Activated B cell treated with CpG ODN at 0.5 μM for 24 hours (primary cell): ENCODE measurements around the gene FUCA1. TPM values are rescaled to one million over a fixed set of nuclear protein-coding genes. Genes with fewer than 3 reads are reported as not detected.

Source experiments
- ATAC-seq: fragments of 200-7000 bp; cut with Tn5 transposase; one replicate; pipeline ENCODE4 v1.10.0; 2021; ENCODE audit warnings: low read depth, mild to moderate bottlenecking, moderate library complexity
- CTCF ChIA-PET: fragments of 350-600 bp; sonication (Branson Sonifier 250); formaldehyde crosslinking; loops from one replicate; lab custom pipeline; 2021; ENCODE audit warnings: antibody characterized with exemption; lab: Charles Lee
- POLR2A ChIA-PET: fragments of 350-600 bp; sonication (Branson Sonifier 250); formaldehyde crosslinking; loops from one replicate; lab custom pipeline; 2021; ENCODE audit warnings: antibody characterized with exemption; lab: Charles Lee
- DNase-seq: peaks from one replicate; pipeline ENCODE4 v3.0.0; 2022
- H3K27ac Mint-ChIP-seq: one replicate; pipeline ENCODE4 v1.8.0; 2020; ENCODE audit warnings: mixed read lengths
- H3K27me3 Mint-ChIP-seq: one replicate; pipeline ENCODE4 v1.8.0; 2021; ENCODE audit warnings: mixed read lengths
- H3K36me3 Mint-ChIP-seq: one replicate; pipeline ENCODE4 v1.8.0; 2021; ENCODE audit warnings: low read depth, mixed read lengths
- H3K4me1 Mint-ChIP-seq: one replicate; pipeline ENCODE4 v1.8.0; 2021; ENCODE audit warnings: mixed read lengths
- H3K4me3 Mint-ChIP-seq: one replicate; pipeline ENCODE4 v1.8.0; 2020; ENCODE audit warnings: mild to moderate bottlenecking, mixed read lengths
- H3K9me3 Mint-ChIP-seq: one replicate; pipeline ENCODE4 v1.8.0; 2020; ENCODE audit warnings: mixed read lengths
- CTCF ChIP-seq: fragments of 200-600 bp; IDR thresholded peaks from one replicate; pipeline ENCODE4 v1.8.0; 2022; ENCODE audit warnings: antibody characterized with exemption, mild to moderate bottlenecking
- intact Hi-C: fragments of 100-400 bp; cut with micrococcal nuclease; formaldehyde crosslinking; loops from one replicate; pipeline ENCODE4 v1.15.1; 2024
- total RNA-seq: library from RNA; stranded (reverse); gene quantifications from 2 replicates; pipeline ENCODE4 v1.2.3, GENCODE V29; 2022

The FUCA1 gene
- total RNA-seq, 1 donor from 2014 or later = 10.7 TPM

- Mint-ChIP-seq H3K27ac (no peak overlapping the region), H3K27me3 (no peaks in the 10 kb centered on the region), H3K36me3 (peaks cover 36% of the 10 kb centered on the region), H3K9me3 (no peaks in the 10 kb centered on the region), H3K4me3 (peak overlapping the region; percentile 91), H3K4me1 (peaks cover 21% of the 10 kb centered on the region)
- ChIA-PET POLR2A (interaction anchor here (0.6 to 3.8 kb wide), 8 partner anchors 9 to 253 kb away, joined by 4 to 34 read pairs (median 16); partner anchors contain the start of genes CNR2, HMGCL, LYPLA2 and PITHD1), CTCF (interaction anchor here (1.2 to 1.5 kb wide), 2 partner anchors 28 to 118 kb away, joined by 3 to 4 read pairs; no protein-coding TSS in a partner anchor)
- ATAC-seq = no peak
- no peak for TF ChIP-seq CTCF
- DNase-seq = no peak
- intact Hi-C loops = no loop called here
These were observed 68.9 kb downstream of the FUCA1 start for GRCh38 chr1:23799255-23799569.

GRCh38 chr1:23798662-23799142 lies 69.4 kb downstream of the FUCA1 start:
- Mint-ChIP-seq H3K9me3 (no peaks in the 10 kb centered on the region), H3K36me3 (peaks cover 34% of the 10 kb centered on the region), H3K4me1 (peaks cover 21% of the 10 kb centered on the region), H3K4me3 (peak overlapping the region; percentile 91), H3K27me3 (no peaks in the 10 kb centered on the region), H3K27ac (no peak overlapping the region)
- DNase-seq (no peak), ATAC-seq (no peak)
- ChIA-PET POLR2A (interaction anchor here (0.6 to 3.8 kb wide), 6 partner anchors 8 to 389 kb away, joined by 3 to 34 read pairs (median 14); partner anchors contain the start of genes LYPLA2 and PITHD1), CTCF (interaction anchor here (1.2 to 1.5 kb wide), 3 partner anchors 11 to 118 kb away, joined by 3 to 5 read pairs (median 4); no protein-coding TSS in a partner anchor)
- TF ChIP-seq CTCF = no peak
- intact Hi-C loops = no loop called here

- Mint-ChIP-seq H3K4me3 (no peak overlapping the region), H3K27ac (no peak overlapping the region), H3K27me3 (no peaks in the 10 kb centered on the region), H3K9me3 (no peaks in the 10 kb centered on the region), H3K4me1 (peaks cover 24% of the 10 kb centered on the region), H3K36me3 (peaks cover 42% of the 10 kb centered on the region)
- POLR2A ChIA-PET = interaction anchor here (0.7 kb wide), 2 partner anchors 18 to 390 kb away, joined by 3 to 4 read pairs; no protein-coding TSS in a partner anchor
- CTCF ChIA-PET = interaction anchor here (1.0 to 1.5 kb wide), 3 partner anchors 12 to 119 kb away, joined by 3 to 5 read pairs (median 3); no protein-coding TSS in a partner anchor
- ATAC-seq (no peak), DNase-seq (no peak)
- intact Hi-C loops = no loop called here
- no peak for TF ChIP-seq CTCF
These were observed 70.3 kb downstream of the FUCA1 start for GRCh38 chr1:23797478-23798448.

- Mint-ChIP-seq H3K27ac (no peak overlapping the region), H3K9me3 (no peaks in the 10 kb centered on the region), H3K4me1 (peaks cover 30% of the 10 kb centered on the region), H3K4me3 (no peak overlapping the region), H3K36me3 (peaks cover 43% of the 10 kb centered on the region), H3K27me3 (no peaks in the 10 kb centered on the region)
- ATAC-seq = no peak
- DNase-seq = no peak
- intact Hi-C loops = no loop called here
- ChIA-PET POLR2A (interaction anchor here (0.9 to 1.7 kb wide), 3 partner anchors 13 to 163 kb away, joined by 4 to 5 read pairs (median 4); partner anchors contain the start of gene PITHD1), CTCF (interaction anchor here (1.0 kb wide), 1 partner anchor 25 kb away, joined by 3 read pairs; no protein-coding TSS in a partner anchor)
- no peak for TF ChIP-seq CTCF
These were observed 71.4 kb downstream of the FUCA1 start for GRCh38 chr1:23796466-23797271.
